ENCODE measurements around the gene MYO18A.

Gene MYO18A

GRCh38 chr17:29102741-29103181, 77.4 kb downstream of the MYO18A start:
- FAIRE-seq, result no peak
- TF ChIP-seq, protein P1, sequence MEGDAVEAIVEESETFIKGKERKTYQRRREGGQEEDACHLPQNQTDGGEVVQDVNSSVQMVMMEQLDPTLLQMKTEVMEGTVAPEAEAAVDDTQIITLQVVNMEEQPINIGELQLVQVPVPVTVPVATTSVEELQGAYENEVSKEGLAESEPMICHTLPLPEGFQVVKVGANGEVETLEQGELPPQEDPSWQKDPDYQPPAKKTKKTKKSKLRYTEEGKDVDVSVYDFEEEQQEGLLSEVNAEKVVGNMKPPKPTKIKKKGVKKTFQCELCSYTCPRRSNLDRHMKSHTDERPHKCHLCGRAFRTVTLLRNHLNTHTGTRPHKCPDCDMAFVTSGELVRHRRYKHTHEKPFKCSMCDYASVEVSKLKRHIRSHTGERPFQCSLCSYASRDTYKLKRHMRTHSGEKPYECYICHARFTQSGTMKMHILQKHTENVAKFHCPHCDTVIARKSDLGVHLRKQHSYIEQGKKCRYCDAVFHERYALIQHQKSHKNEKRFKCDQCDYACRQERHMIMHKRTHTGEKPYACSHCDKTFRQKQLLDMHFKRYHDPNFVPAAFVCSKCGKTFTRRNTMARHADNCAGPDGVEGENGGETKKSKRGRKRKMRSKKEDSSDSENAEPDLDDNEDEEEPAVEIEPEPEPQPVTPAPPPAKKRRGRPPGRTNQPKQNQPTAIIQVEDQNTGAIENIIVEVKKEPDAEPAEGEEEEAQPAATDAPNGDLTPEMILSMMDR (IDR thresholded peaks at IDR 0.05; ENCODE audit: insufficient read depth, missing control alignments), result no peak
- DNase-seq (ENCODE audit: insufficient read length, low spot score), result no peak

GRCh38 chr17:29102046-29102445, 78.2 kb downstream of the MYO18A start:
- TF ChIP-seq, protein P1 (IDR thresholded peaks at IDR 0.05; ENCODE audit: insufficient read depth, missing control alignments), result no peak
- FAIRE-seq (no peak), DNase-seq (ENCODE audit: insufficient read length, low spot score) (no peak)

GRCh38 chr17:29100296-29100695, 79.9 kb downstream of the MYO18A start:
- FAIRE-seq (no peak), DNase-seq (ENCODE audit: insufficient read length, low spot score) (no peak)
- TF ChIP-seq, protein P1 (IDR thresholded peaks at IDR 0.05; ENCODE audit: insufficient read depth, missing control alignments), result no peak

DNA sequence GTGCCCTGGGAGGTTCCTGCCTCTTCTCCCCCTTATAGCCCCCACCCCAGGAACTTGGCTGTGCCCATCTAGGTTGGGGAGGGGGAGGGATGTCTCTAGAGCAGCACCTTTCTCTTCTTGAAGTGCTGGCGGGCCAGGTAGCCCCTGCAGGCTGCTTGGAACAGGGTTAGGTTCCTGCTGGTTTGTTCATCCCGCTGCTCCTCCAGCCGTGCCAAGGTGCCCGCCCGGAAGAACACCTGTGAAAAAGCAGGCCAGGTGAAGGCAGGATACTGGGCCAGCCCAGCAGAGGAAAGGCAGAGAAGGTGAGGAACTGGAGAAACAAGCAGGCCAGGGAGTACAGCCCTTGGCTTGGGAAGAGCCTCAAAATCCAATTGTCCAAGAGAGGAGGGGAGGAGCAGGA, 80.7 kb downstream of the MYO18A start:
- DNase-seq (ENCODE audit: insufficient read length, low spot score), result no peak
- TF ChIP-seq, protein P1 (IDR thresholded peaks at IDR 0.05; ENCODE audit: insufficient read depth, missing control alignments), result no peak
- FAIRE-seq, result no peak

- DNase-seq (ENCODE audit: insufficient read length, low spot score), result no peak
- FAIRE-seq, result no peak
- TF ChIP-seq, protein P1 (IDR thresholded peaks at IDR 0.05; ENCODE audit: insufficient read depth, missing control alignments), result no peak
These were observed 84.1 kb downstream of the MYO18A start for GRCh38 chr17:29096094-29096493.

GRCh38 chr17:29095439-29095838, 84.8 kb downstream of the MYO18A start:
- TF ChIP-seq, protein P1 (IDR thresholded peaks at IDR 0.05; ENCODE audit: insufficient read depth, missing control alignments), result no peak
- FAIRE-seq (no peak), DNase-seq (ENCODE audit: insufficient read length, low spot score) (no peak)

DNA sequence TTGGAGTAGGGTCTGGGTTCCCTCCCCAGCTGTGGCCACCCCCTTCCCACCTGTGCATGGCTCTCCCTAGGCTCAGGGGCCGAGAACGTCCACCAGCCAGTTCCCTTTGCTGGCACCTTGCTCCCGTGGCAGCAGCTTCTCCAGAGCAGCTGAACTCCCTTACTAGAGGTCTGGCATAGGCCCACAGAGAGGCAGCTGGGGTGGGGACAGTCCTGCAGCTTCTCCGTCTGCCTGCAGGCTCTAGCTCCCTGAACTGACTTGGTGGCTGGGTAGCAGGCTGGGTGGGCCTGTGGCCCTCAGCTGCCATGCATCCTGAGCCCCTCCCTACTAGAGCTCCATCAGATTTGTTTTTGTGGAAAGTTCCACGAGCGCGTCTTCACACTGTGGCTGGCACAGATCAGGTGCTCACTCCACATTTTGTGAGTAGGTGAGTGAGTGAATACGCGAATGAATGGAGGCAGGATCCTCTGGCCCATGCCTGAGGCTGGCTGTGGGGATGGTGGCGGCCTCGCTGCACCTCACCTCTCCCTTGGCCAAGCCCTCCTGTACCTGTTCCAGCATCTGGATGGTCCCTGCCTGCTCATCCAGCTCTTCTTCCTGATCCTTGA, 86.0 kb downstream of the MYO18A start:
- FAIRE-seq (no peak), DNase-seq (ENCODE audit: insufficient read length, low spot score) (no peak)
- TF ChIP-seq, protein P1 (IDR thresholded peaks at IDR 0.05; ENCODE audit: insufficient read depth, missing control alignments), result no peak

Measured in D721Med (cell line).